GM12892 (cell line): ENCODE data around the gene FBXL13.

Experiments
- POLR2A ChIP-seq: IDR thresholded peaks from 2 replicates; pipeline ENCODE4 v1.6.1; 2011; ENCODE audit warnings: low read depth, low read length, control low read depth
- POLR2AphosphoS5 ChIP-seq: IDR thresholded peaks from 2 replicates; pipeline ENCODE4 v1.6.1; 2011; ENCODE audit warnings: low read depth, low read length, control low read depth

DNA sequence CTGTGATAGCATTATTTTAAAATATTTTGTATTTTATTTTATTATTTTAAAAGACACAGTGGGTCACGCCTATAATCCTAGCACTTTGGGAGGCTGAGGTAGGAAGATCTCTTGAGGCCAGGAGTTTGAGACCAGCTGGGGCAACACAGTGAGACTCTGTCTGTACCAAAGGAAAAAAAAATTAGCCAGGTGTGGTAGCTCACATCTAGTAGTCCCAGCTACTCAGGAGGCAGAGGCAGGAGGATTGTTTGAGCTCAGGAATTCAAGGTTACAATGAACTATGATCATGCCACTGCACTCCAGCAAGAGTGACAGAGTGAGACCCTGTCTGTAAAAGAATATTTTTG lies 37.1 kb downstream of the FBXL13 start:
- TF ChIP-seq POLR2AphosphoS5 (no peak), POLR2A (no peak)
